ENCODE measurements around the gene EIF4G3.

EIF4G3 gene

GRCh38 chr1:20770314-20771087 is 406.2 kb downstream of the EIF4G3 start:
- Histone ChIP-seq H3K4ac (ENCODE audit: low read depth in 1 of 2, low read length in 2 of 2) (no peak overlapping the region), H3K4me1 (ENCODE audit: control insufficient read depth, insufficient read depth, low read depth, low read length) (no peaks in the 10 kb centered on the region), H3K27me3 (ENCODE audit: control insufficient read depth in 1 of 2, insufficient read depth in 1 of 2, low read length in 2 of 2) (no peaks in the 10 kb centered on the region), H3K9me3 (ENCODE audit: control insufficient read depth, low read length) (no peaks in the 10 kb centered on the region), H2BK120ac (ENCODE audit: low read depth, low read length) (no peak overlapping the region), H2BK5ac (ENCODE audit: low read depth, low read length, poor library complexity, severe bottlenecking) (no peak overlapping the region), H2AK5ac (ENCODE audit: low read length, severe bottlenecking) (no peak overlapping the region), H2BK15ac (ENCODE audit: low read depth, poor library complexity, severe bottlenecking) (no peak overlapping the region), H3K4me2 (ENCODE audit: low read length, poor library complexity, severe bottlenecking) (no peak overlapping the region), H3K79me1 (replicated peaks; ENCODE audit: low read length, poor library complexity, severe bottlenecking) (peaks cover 27% of the 10 kb centered on the region), H2BK12ac (ENCODE audit: low read length in 2 of 2) (no peak overlapping the region), H3K18ac (ENCODE audit: low read depth in 1 of 2, low read length in 2 of 2) (no peak overlapping the region), H3K9ac (ENCODE audit: low read length) (no peak overlapping the region), H3K23ac (ENCODE audit: low read length in 2 of 2) (no peak overlapping the region), H4K91ac (ENCODE audit: low read length) (no peak overlapping the region), H4K8ac (ENCODE audit: low read length) (no peak overlapping the region), H3K14ac (ENCODE audit: low read length in 2 of 2) (no peak overlapping the region), H3K4me3 (ENCODE audit: insufficient read depth in 1 of 2, low read depth in 1 of 2, low read length in 2 of 2) (no peak overlapping the region), H2AFZ (ENCODE audit: low read depth, low read length) (no peak overlapping the region), H3K36me3 (ENCODE audit: control insufficient read depth in 1 of 2, insufficient read depth in 2 of 2, low read depth in 1 of 2, low read length in 2 of 2) (peaks cover 42 to 99% of the 10 kb centered on the region in 2 experiments), H3K27ac (ENCODE audit: low read length, poor library complexity, severe bottlenecking) (no peak overlapping the region)
- WGBS = 94% methylated on average over 5 of the region's 6 CpGs
- no peak for DNase-seq

- no peaks in the 10 kb centered on the region for H3K27me3 ChIP-seq (ENCODE audit: control insufficient read depth in 1 of 2, insufficient read depth in 1 of 2, low read length in 2 of 2)
- H4K91ac ChIP-seq (ENCODE audit: low read length) = no peak overlapping the region
- H2BK5ac ChIP-seq (ENCODE audit: low read depth, low read length, poor library complexity, severe bottlenecking) = no peak overlapping the region
- H3K4me3 ChIP-seq (ENCODE audit: insufficient read depth in 1 of 2, low read depth in 1 of 2, low read length in 2 of 2) = no peak overlapping the region
- H3K23ac ChIP-seq (ENCODE audit: low read length in 2 of 2) = no peak overlapping the region
- no peaks in the 10 kb centered on the region for H3K4me1 ChIP-seq (ENCODE audit: control insufficient read depth, insufficient read depth, low read depth, low read length)
- H3K4ac ChIP-seq (ENCODE audit: low read depth in 1 of 2, low read length in 2 of 2) = no peak overlapping the region
- no peak overlapping the region for H3K9ac ChIP-seq (ENCODE audit: low read length)
- H3K36me3 ChIP-seq (ENCODE audit: control insufficient read depth in 1 of 2, insufficient read depth in 2 of 2, low read depth in 1 of 2, low read length in 2 of 2) = peaks cover 46 to 98% of the 10 kb centered on the region in 2 experiments
- no peak overlapping the region for H2AK5ac ChIP-seq (ENCODE audit: low read length, severe bottlenecking)
- no peak overlapping the region for H4K8ac ChIP-seq (ENCODE audit: low read length)
- H3K4me2 ChIP-seq (ENCODE audit: low read length, poor library complexity, severe bottlenecking) = no peak overlapping the region
- H2BK120ac ChIP-seq (ENCODE audit: low read depth, low read length) = no peak overlapping the region
- H2BK15ac ChIP-seq (ENCODE audit: low read depth, poor library complexity, severe bottlenecking) = no peak overlapping the region
- no peaks in the 10 kb centered on the region for H3K9me3 ChIP-seq (ENCODE audit: control insufficient read depth, low read length)
- H3K18ac ChIP-seq (ENCODE audit: low read depth in 1 of 2, low read length in 2 of 2) = no peak overlapping the region
- no peak overlapping the region for H2BK12ac ChIP-seq (ENCODE audit: low read length in 2 of 2)
- H3K27ac ChIP-seq (ENCODE audit: low read length, poor library complexity, severe bottlenecking) = no peak overlapping the region
- peaks cover 28% of the 10 kb centered on the region for H3K79me1 ChIP-seq (replicated peaks; ENCODE audit: low read length, poor library complexity, severe bottlenecking)
- no peak overlapping the region for H3K14ac ChIP-seq (ENCODE audit: low read length in 2 of 2)
- DNase-seq = no peak
- no peak overlapping the region for H2AFZ ChIP-seq (ENCODE audit: low read depth, low read length)
Measured at GRCh38 chr1:20767271-20767670, 409.4 kb downstream of the EIF4G3 start.

DNA sequence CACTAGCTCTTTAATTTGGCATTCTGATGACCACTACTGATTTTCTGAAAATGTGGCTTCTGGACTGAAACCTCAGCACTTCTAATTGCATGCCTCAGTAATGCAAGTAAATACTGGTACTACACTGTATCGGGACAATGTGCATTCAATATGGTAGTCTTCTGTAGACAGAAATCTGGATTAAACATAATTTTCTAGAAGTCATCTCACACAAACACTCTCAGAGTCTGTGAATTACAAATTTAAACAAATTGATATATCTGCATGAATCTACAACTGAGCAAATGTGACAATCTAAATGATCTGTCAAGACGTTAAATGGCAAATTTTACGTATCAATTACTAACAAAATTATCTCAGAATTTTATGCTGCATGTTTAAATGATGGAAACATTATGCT is 413.3 kb downstream of the EIF4G3 start:
- Histone ChIP-seq H2BK12ac (ENCODE audit: low read length in 2 of 2) (no peak overlapping the region), H3K9me3 (ENCODE audit: control insufficient read depth, low read length) (no peaks in the 10 kb centered on the region), H3K4me3 (ENCODE audit: insufficient read depth in 1 of 2, low read depth in 1 of 2, low read length in 2 of 2) (no peak overlapping the region), H3K27ac (ENCODE audit: low read length, poor library complexity, severe bottlenecking) (no peak overlapping the region), H3K18ac (ENCODE audit: low read depth in 1 of 2, low read length in 2 of 2) (no peak overlapping the region), H3K27me3 (ENCODE audit: control insufficient read depth in 1 of 2, insufficient read depth in 1 of 2, low read length in 2 of 2) (no peaks in the 10 kb centered on the region), H3K36me3 (ENCODE audit: control insufficient read depth in 1 of 2, insufficient read depth in 2 of 2, low read depth in 1 of 2, low read length in 2 of 2) (peaks cover 55 to 95% of the 10 kb centered on the region in 2 experiments), H3K4me2 (ENCODE audit: low read length, poor library complexity, severe bottlenecking) (no peak overlapping the region), H3K4me1 (ENCODE audit: control insufficient read depth, insufficient read depth, low read depth, low read length) (no peaks in the 10 kb centered on the region), H2BK15ac (ENCODE audit: low read depth, poor library complexity, severe bottlenecking) (no peak overlapping the region), H3K14ac (ENCODE audit: low read length in 2 of 2) (no peak overlapping the region), H2BK120ac (ENCODE audit: low read depth, low read length) (no peak overlapping the region), H2AK5ac (ENCODE audit: low read length, severe bottlenecking) (no peak overlapping the region), H4K8ac (ENCODE audit: low read length) (no peak overlapping the region), H4K91ac (ENCODE audit: low read length) (no peak overlapping the region), H3K23ac (ENCODE audit: low read length in 2 of 2) (no peak overlapping the region), H2BK5ac (ENCODE audit: low read depth, low read length, poor library complexity, severe bottlenecking) (no peak overlapping the region), H3K79me1 (replicated peaks; ENCODE audit: low read length, poor library complexity, severe bottlenecking) (peaks cover 23% of the 10 kb centered on the region), H3K4ac (ENCODE audit: low read depth in 1 of 2, low read length in 2 of 2) (no peak overlapping the region), H3K9ac (ENCODE audit: low read length) (no peak overlapping the region), H2AFZ (ENCODE audit: low read depth, low read length) (no peak overlapping the region)
- WGBS = no CpG with 5 or more reads among the region's 3 CpGs
- DNase-seq = no peak

DNA sequence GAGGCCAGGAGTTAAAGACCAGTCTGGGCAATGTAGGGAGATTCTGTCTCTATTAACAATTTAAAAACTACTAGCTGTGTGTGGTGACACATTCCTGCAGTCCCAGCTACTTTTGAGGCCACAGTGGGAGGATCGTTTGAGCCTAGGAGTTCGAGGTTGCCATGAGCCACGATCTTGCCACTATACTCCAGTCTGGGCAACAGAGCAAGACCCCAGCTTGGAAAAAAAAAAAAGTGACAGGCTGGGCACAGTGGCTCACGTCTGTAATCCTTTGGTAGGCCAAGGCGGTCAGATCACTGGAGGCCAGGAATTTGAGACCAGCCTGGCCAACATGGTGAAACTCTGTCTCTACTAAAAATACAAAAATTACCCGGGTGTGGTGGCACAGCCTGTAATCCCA is 416.4 kb downstream of the EIF4G3 start:
- no peak overlapping the region for H3K4me2 ChIP-seq (ENCODE audit: low read length, poor library complexity, severe bottlenecking)
- H4K8ac ChIP-seq (ENCODE audit: low read length) = no peak overlapping the region
- H3K4me1 ChIP-seq (ENCODE audit: control insufficient read depth, insufficient read depth, low read depth, low read length) = no peaks in the 10 kb centered on the region
- no peak overlapping the region for H3K18ac ChIP-seq (ENCODE audit: low read depth in 1 of 2, low read length in 2 of 2)
- 95% methylated on average over 6 of the region's 6 CpGs for WGBS
- H3K9ac ChIP-seq (ENCODE audit: low read length) = no peak overlapping the region
- H2BK15ac ChIP-seq (ENCODE audit: low read depth, poor library complexity, severe bottlenecking) = no peak overlapping the region
- no peak overlapping the region for H2BK5ac ChIP-seq (ENCODE audit: low read depth, low read length, poor library complexity, severe bottlenecking)
- DNase-seq = no peak
- no peak overlapping the region for H3K27ac ChIP-seq (ENCODE audit: low read length, poor library complexity, severe bottlenecking)
- H3K4ac ChIP-seq (ENCODE audit: low read depth in 1 of 2, low read length in 2 of 2) = no peak overlapping the region
- H3K14ac ChIP-seq (ENCODE audit: low read length in 2 of 2) = no peak overlapping the region
- H3K27me3 ChIP-seq (ENCODE audit: control insufficient read depth in 1 of 2, insufficient read depth in 1 of 2, low read length in 2 of 2) = no peaks in the 10 kb centered on the region
- no peak overlapping the region for H2BK120ac ChIP-seq (ENCODE audit: low read depth, low read length)
- no peak overlapping the region for H3K4me3 ChIP-seq (ENCODE audit: insufficient read depth in 1 of 2, low read depth in 1 of 2, low read length in 2 of 2)
- no peak overlapping the region for H2AFZ ChIP-seq (ENCODE audit: low read depth, low read length)
- no peak overlapping the region for H3K23ac ChIP-seq (ENCODE audit: low read length in 2 of 2)
- peaks cover 18% of the 10 kb centered on the region for H3K79me1 ChIP-seq (replicated peaks; ENCODE audit: low read length, poor library complexity, severe bottlenecking)
- no peaks in the 10 kb centered on the region for H3K9me3 ChIP-seq (ENCODE audit: control insufficient read depth, low read length)
- no peak overlapping the region for H4K91ac ChIP-seq (ENCODE audit: low read length)
- no peak overlapping the region for H2BK12ac ChIP-seq (ENCODE audit: low read length in 2 of 2)
- peaks cover 55 to 94% of the 10 kb centered on the region in 2 experiments for H3K36me3 ChIP-seq (ENCODE audit: control insufficient read depth in 1 of 2, insufficient read depth in 2 of 2, low read depth in 1 of 2, low read length in 2 of 2)
- H2AK5ac ChIP-seq (ENCODE audit: low read length, severe bottlenecking) = no peak overlapping the region

All from mesenchymal stem cell (in vitro differentiated cells and primary cell).